Ovary (tissue), 3 donors: ENCODE measurements around the gene GDF2.

ENCODE experiments used
- CTCF ChIP-seq, 3 donors: fragments of 450-650 bp in 2 of 3; fragments of 200-600 bp in 1 of 3; IDR thresholded peaks; one replicate each; pipeline versions ENCODE4 v1.5.1 to v1.8.0; 2016 to 2022; ENCODE audit warnings: antibody characterized with exemption in 3 of 3, mild to moderate bottlenecking in 1 of 3
- EP300 ChIP-seq: sonication (generic); formaldehyde crosslinking; IDR thresholded peaks from one replicate; pipeline ENCODE4 v1.6.1; 2017; ENCODE audit warnings: antibody characterized with exemption
- POLR2A ChIP-seq: fragments of 450-650 bp; IDR thresholded peaks from one replicate; pipeline ENCODE4 v1.6.1; 2017; ENCODE audit warnings: antibody characterized with exemption, mild to moderate bottlenecking, moderate library complexity
- donor health status: DM: no; HTN: no; CAD: no.

DNA sequence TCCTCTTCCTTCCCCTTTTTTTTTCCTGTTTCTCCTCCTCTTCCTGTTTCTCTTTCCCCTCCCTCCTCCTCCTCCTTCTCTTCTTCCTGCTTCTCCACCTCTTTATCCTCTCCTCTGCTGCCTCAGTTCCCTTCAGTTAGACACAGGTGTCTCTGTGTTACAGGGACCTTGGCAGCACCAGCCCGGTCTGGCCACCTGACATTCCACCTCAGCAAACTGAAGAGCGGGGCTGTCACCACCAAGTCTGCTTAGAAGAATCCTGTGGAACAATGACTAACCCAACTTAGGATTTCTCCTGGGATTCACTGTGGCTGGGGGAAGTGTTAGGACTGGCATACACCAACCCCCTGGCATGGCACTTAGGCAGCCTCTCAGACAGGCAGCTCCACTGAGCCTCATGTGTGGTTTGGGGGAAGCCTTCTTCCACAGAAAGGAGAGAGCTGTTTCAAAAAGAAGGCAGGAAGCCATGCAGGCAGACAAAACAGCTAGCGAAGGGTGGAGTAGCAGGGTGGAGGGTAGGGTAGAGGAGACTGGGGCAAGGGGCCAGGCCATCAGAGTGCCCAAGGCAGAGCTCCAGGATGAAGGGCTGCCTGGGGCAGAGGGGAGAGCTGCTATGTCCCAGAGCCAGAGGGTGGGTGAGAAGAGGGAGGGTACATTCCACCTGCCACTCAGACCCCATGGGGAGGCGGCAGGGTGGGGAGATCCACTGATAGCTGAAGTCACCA lies 35.5 kb upstream of the GDF2 start:
- TF ChIP-seq CTCF (IDR thresholded peaks at IDR 0.05) (no peak), EP300 (no peak), POLR2A (no peak)
